Activated CD4-positive, alpha-beta T cell treated with anti-CD3 and anti-CD28 coated beads for 4 hours (primary cell): ENCODE data around the gene WIPF2.

Experiments used
- DNase-seq, 2 donors: peaks; one replicate each; pipeline ENCODE4 v3.0.0-alpha.2; 2020

The WIPF2 gene

GRCh38 chr17:40316571-40317344, 97.7 kb downstream of the WIPF2 start:
- no peak for DNase-seq

- DNase-seq, result no peak
Observed at GRCh38 chr17:40317345-40317873, 98.3 kb downstream of the WIPF2 start.

- DNase-seq, result peak; percentile 91 to 92
Observed at GRCh38 chr17:40317880-40318829, 99.1 kb downstream of the WIPF2 start.

- DNase-seq, result no peak
Observed at GRCh38 chr17:40318830-40319391, 99.8 kb downstream of the WIPF2 start.

DNA sequence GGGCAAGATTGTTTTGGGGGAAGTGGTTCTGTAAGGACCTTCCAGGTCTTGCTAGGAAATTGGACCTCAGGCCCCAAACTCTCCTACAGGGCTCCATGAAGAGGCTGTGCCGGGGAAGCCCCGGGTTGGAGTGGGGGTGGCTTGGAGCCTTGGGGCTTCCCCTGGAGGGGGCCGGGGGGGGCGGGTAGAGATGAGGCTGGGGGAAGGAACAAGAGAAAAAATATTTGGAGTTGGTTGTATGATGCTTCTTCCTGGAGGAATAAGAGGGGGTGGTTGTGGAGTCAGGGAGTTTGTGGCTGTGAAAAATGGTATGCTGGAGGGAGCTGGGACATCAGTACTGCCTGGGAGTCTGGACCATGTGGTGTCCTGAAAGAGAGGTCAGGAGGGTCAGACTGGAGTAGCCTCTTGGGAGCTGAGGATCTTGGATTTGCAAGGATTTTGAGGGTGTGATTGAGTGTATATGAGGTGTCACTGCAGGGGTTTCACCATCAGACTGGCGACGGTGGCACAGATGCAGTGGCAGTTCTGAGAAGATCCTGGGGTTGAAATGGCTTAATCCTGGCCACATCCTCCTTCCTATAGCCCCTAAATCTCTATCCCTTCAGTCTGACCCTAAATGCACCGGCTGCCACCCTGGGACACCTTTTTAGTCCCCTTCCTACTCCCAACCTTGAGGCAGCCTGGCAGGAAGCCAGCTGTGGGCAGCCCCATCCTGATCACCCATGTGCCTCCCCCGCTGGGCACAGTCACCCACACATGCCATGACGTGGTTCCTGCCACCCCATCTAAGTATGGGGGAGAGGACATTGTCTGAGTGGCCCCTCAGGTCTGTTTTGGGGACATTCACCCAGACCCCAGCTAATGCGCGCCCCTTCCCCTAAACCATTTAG, 100.8 kb downstream of the WIPF2 start:
- DNase-seq, result peak; percentile 82 to 89

- peak; percentile 66 to 79 for DNase-seq
Observed at GRCh38 chr17:40320756-40321523, 101.8 kb downstream of the WIPF2 start.

- no peak for DNase-seq
Observed at GRCh38 chr17:40321524-40321929, 102.4 kb downstream of the WIPF2 start.

GRCh38 chr17:40321961-40322357, 102.9 kb downstream of the WIPF2 start:
- DNase-seq, result no peak

DNA sequence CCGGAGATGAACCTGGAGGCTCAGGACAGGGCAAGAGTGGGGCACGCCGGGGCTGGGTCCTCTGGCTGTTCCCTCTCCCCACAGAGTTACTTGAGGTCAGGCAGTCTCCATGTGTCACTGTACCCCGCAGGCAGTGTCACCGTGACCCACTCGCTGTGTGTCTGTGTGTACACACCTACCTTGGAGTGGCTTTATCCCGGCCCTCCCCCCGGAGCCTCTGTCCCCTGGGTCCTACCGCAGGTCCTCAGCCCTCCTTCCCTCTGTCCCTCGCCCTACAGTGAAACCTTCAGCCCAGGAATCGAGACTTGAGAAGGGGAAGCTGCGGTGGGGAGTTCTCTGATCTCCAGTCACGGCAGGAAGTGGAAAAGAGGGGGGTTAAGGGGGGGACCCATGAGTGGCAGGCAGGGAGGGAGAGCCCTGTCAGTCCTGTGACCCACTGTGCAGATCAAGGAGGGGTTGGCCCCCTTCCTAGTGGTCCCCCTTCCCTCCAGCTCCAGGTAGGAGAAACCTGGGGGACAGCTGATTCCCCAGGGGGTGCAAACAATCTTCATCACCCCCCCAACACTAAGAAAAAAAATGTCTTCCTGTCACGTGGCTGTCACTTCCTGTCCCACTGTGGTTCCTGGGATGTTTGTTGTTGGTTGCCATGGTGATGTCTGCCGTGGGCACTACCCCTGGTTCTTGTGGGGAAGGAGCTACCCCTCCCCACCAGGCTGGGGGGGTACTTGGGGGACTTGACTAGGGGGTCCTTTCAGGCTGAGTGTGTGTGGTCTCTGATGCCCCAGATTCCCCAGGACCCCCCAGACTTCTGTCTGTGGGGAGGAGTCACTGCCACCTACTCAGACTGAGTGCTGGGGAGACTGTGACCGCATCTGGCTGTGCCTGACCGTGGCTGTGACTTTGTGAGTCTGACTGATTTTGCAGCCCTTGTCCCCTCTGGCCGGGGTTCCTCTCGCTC, 103.5 kb downstream of the WIPF2 start:
- DNase-seq, result peak; percentile 78 to 84

DNA sequence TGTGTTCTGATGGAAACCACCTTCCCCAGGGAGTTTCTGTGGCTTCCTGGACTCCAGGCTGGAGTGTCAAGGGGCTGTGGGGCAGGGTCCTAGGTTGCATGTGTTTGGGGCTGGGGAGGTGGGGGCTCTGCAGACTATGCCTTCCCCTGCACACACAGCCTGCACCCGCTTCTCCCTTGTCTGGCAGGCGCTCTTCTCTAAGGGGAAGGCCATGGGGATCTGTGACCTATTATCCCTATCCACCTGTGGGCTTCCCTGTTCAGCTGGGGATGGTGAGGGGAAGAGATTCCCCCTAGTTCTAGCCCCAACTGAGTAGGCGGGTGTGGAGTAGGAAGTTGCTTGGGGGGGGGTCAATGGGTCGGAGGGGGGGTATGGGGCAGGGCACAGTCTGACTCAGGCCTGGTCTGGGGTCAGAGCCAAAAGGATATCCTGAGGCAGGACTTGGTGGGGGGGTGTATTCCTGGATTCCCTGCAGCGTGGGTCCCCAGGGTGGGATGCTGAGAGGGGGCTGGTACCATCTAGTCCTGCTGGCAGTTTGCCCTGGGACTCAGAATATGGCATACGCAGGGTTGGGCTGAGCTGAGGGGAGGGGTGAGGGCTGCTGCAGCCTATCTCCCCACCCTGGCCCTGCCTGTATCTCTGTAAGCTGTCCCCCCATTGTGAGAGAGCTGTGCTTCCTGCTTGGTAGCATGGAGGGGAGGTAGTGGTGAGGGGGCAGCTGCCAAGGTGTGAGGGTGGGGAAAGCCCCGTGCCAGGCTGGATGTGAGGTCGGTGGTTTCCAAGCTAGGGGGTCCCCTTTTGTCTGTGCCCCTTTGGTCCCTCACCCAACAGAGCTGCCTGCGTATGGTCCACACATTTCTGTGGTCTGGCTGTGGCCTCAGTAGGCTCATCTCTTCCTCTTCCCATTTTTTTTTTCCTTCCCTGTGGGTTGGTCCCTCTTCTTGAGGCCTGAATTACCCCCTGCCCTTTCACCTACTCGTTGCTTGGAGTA, 104.6 kb downstream of the WIPF2 start:
- DNase-seq, result peak; percentile 69 to 79

- no peak for DNase-seq
Observed at GRCh38 chr17:40325156-40326013, 106.3 kb downstream of the WIPF2 start.

DNA sequence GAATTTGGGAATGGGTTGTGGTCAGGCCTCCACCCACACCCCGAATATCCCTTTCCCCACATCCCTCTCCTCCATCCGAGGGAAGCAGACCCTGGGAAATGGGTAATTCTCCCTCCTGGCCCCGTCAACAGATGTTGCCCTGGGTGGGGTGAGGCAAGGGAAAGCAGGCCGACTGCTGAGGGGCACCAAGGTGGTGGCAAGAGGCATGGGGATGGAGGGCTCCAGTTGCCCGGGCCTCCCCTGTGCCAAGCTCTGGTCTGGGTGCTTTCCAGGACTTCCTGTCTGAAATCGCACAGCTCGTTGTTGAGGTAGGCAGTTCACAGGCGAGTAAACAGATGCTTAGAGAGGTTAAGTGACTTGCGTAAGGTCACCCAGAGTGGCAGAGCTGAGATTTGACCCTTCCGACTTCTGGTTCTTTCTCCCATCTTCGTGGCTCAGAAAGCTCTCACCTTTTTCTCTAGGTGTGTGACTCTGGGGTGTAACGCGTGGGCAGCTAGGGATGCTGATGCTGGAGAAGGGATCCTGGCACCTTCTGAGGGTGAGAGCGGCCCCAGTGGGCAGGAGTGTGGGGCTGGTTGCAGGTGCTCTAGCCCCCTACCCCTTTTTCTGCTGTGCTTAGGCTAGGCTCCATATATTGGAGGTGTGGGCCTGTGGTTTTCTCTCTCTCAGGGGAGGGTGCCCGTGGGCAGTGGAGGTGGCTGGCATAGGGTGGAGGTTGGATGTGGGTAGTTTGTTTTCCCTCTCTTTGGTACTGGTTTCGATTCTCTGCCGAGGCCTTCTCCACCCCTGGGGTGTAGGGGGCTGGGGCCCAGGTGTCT, 107.1 kb downstream of the WIPF2 start:
- DNase-seq, result peak; percentile 51 to 60

- DNase-seq, result no peak
Observed at GRCh38 chr17:40326832-40327199, 107.7 kb downstream of the WIPF2 start.

- no peak for DNase-seq
Observed at GRCh38 chr17:40327244-40327729, 108.2 kb downstream of the WIPF2 start.

DNA sequence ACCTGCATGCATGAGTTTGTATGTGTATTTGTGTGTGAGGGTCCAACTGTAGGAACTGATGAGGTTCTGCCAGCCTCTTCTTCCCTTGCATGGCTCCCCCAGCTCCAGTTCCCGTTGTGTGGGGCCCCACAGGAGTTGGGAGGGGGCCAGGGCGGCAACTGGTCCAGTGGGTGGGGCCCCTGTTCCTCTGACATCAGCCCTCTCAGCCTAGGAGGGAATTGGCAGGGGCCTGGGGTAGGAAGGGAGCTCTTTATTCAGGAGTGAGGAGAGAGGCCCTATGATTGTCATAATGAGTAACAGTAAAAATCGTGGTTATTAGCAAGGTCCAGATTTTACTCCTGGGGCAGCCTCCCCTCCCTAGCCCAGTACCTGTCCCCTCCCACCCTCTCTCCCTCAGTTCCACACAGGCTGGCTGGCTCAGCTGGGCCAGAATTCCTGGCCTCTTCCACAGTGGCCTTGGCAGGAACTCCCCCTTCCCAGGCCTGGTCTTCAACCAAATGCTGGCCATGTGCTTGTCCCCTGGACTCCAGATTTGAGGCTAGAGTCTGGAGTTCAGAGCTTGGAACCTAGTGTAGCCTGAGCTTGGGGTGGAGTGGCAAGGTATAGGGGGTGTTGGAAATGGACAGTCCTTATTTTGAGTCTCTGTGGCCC, 108.8 kb downstream of the WIPF2 start:
- DNase-seq, result no peak

- DNase-seq, result no peak
Observed at GRCh38 chr17:40328386-40328766, 109.3 kb downstream of the WIPF2 start.
